Vagina (tissue), 2 donors: ENCODE measurements around the gene C6orf47. TPM values are rescaled to one million over a fixed set of nuclear protein-coding genes. Genes with fewer than 3 reads are reported as not detected.

Experiments used
- DNase-seq, 2 donors: peaks; one replicate each; pipeline ENCODE4 v3.0.0-alpha.2; 2017; ENCODE audit errors: extremely low spot score in 2 of 2
- H3K27ac ChIP-seq: fragments of 200-600 bp; sonication (generic); one replicate; pipeline ENCODE4 v1.5.1; 2019
- H3K27me3 ChIP-seq: fragments of 200-600 bp; sonication (generic); one replicate; pipeline ENCODE4 v1.5.1; 2019
- H3K36me3 ChIP-seq, 2 donors: fragments of 200-600 bp; sonication (generic); one replicate each; pipeline ENCODE4 v1.5.1; 2017 to 2019
- H3K4me1 ChIP-seq: fragments of 200-600 bp; sonication (generic); one replicate; pipeline ENCODE4 v1.5.1; 2019
- H3K4me3 ChIP-seq, 2 donors: fragments of 200-600 bp; sonication (generic); 1 replicate in 1 of 2; 2 replicates in 1 of 2; pipeline ENCODE4 v1.5.1; 2016 to 2019
- H3K9me3 ChIP-seq: fragments of 200-600 bp; sonication (generic); one replicate; pipeline ENCODE4 v1.5.1; 2019
- CTCF ChIP-seq, 3 experiments: fragments of 450-650 bp in 2 of 3; fragments of 200-600 bp in 1 of 3; sonication (generic) in 1 of 3; IDR thresholded peaks; one replicate each; pipeline ENCODE4 v1.5.1; 2017 to 2019; ENCODE audit warnings: antibody characterized with exemption in 3 of 3, mild to moderate bottlenecking in 2 of 3, moderate library complexity in 2 of 3
- POLR2A ChIP-seq, 2 donors: fragments of 450-650 bp; IDR thresholded peaks; one replicate each; pipeline ENCODE4 v1.6.1; 2017; ENCODE audit warnings: antibody characterized with exemption in 2 of 2, mild to moderate bottlenecking in 2 of 2, moderate library complexity in 2 of 2
- POLR2AphosphoS5 ChIP-seq, 2 donors: sonication (generic); formaldehyde crosslinking; IDR thresholded peaks; one replicate each; pipeline ENCODE4 v1.9.0; 2017; ENCODE audit warnings: antibody characterized with exemption in 2 of 2, mild to moderate bottlenecking in 2 of 2, low read depth in 1 of 2; ENCODE audit not compliant: insufficient read depth in 1 of 2
- intact Hi-C: fragments of 100-400 bp; cut with DNase I; formaldehyde crosslinking; loops from one replicate; pipeline ENCODE4 v1.15.1; 2023
- total RNA-seq: library from RNA; depleted of rRNA; stranded (reverse); fragments of >200 nt; gene quantifications from one replicate; pipeline ENCODE4 v1.2.3, GENCODE V29; 2016

C6orf47 gene
- total RNA-seq, 1 donor from 2014 or later = 15.2 TPM

GRCh38 chr6:31700740-31701401, 40.3 kb upstream of the C6orf47 start:
- DNase-seq = no peak
- Histone ChIP-seq H3K9me3 (no peaks in the 10 kb centered on the region), H3K27me3 (no peaks in the 10 kb centered on the region), H3K36me3 (peaks cover 0 to 28% of the 10 kb centered on the region in 2 donors), H3K4me3 (no peak overlapping the region), H3K27ac (peak overlapping the region; percentile 98), H3K4me1 (peaks cover 28% of the 10 kb centered on the region)
- intact Hi-C loops = loop anchor here (2.0 kb wide), 1 partner anchor 32 kb away; the partner anchor contains the start of gene LY6G5B
- TF ChIP-seq CTCF (IDR thresholded peaks at IDR 0.05) (no peak), POLR2A (IDR thresholded peaks at IDR 0.05) (no peak), POLR2AphosphoS5 (IDR thresholded peaks at IDR 0.05; ENCODE audit: insufficient read depth in 1 of 2, low read depth in 1 of 2) (no peak)

GRCh38 chr6:31697555-31697954, 37.0 kb upstream of the C6orf47 start:
- no peak overlapping the region for H3K4me3 ChIP-seq
- DNase-seq = no peak
- H3K9me3 ChIP-seq = no peaks in the 10 kb centered on the region
- no peak overlapping the region for H3K27ac ChIP-seq
- H3K36me3 ChIP-seq = peaks cover 0 to 59% of the 10 kb centered on the region in 2 donors
- peaks cover 23% of the 10 kb centered on the region for H3K4me1 ChIP-seq
- H3K27me3 ChIP-seq = no peaks in the 10 kb centered on the region
- intact Hi-C loops = no loop called here
- TF ChIP-seq POLR2A (IDR thresholded peaks at IDR 0.05) (no peak), POLR2AphosphoS5 (IDR thresholded peaks at IDR 0.05; ENCODE audit: insufficient read depth in 1 of 2, low read depth in 1 of 2) (no peak), CTCF (IDR thresholded peaks at IDR 0.05) (no peak)

DNA sequence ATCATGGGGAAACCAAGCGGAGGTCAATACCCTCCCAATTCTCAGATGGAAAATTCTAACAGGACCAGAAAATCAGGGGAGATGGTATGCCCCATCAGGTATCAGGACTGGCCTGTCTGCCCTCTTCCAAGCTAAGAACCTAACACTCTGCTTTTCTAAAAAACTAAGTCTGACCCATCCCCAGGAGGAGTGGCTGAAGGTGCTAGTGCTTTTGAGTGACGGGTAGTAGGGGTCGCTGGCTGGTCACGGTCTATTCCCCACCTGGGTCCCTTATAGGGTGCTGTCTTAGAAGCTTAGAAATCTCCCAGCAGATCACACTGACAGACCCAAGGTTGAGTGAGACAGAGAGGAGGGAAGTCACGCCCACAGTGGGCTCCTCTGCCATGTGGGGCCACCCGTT, 33.0 kb upstream of the C6orf47 start:
- TF ChIP-seq POLR2A (IDR thresholded peaks at IDR 0.05) = no peak
- no peak for TF ChIP-seq CTCF (IDR thresholded peaks at IDR 0.05)
- TF ChIP-seq POLR2AphosphoS5 (IDR thresholded peaks at IDR 0.05; ENCODE audit: insufficient read depth in 1 of 2, low read depth in 1 of 2) = no peak
- H3K36me3 ChIP-seq = peaks cover 0 to 82% of the 10 kb centered on the region in 2 donors

GRCh38 chr6:31692886-31693285, 32.3 kb upstream of the C6orf47 start:
- Histone ChIP-seq H3K27ac (no peak overlapping the region), H3K9me3 (no peaks in the 10 kb centered on the region), H3K4me3 (no peak overlapping the region), H3K36me3 (peaks cover 0 to 89% of the 10 kb centered on the region in 2 donors), H3K27me3 (no peaks in the 10 kb centered on the region), H3K4me1 (no peaks in the 10 kb centered on the region)
- TF ChIP-seq CTCF (IDR thresholded peaks at IDR 0.05) (no peak), POLR2AphosphoS5 (IDR thresholded peaks at IDR 0.05; ENCODE audit: insufficient read depth in 1 of 2, low read depth in 1 of 2) (no peak), POLR2A (IDR thresholded peaks at IDR 0.05) (no peak)
- DNase-seq = no peak
- intact Hi-C loops = no loop called here

More for the DNA sequence above, 33.0 kb upstream of the C6orf47 start:
- H3K27ac ChIP-seq = no peak overlapping the region
- no peaks in the 10 kb centered on the region for H3K4me1 ChIP-seq
- DNase-seq = no peak
- H3K9me3 ChIP-seq = no peaks in the 10 kb centered on the region
- H3K27me3 ChIP-seq = no peaks in the 10 kb centered on the region
- intact Hi-C loops = no loop called here
- no peak overlapping the region for H3K4me3 ChIP-seq

DNA sequence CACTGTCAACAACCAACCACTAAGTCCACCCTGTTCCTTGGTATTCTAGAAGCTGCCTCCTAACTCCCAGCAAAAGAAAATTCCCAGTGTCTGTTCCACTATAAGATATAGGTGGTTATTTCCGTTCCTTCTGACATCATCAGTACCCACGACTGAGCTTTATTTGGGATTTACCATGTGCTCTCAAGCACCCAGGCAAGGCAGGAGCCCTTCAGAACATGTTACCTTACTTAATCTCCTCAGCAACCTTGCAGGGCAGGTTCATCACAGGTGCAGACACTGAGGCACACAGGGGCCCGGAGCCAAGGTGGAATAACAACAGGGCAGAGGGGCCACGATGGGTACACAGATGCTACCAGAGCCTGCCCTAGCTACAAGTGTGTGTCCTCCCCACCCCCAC, 31.8 kb upstream of the C6orf47 start:
- H3K4me3 ChIP-seq = no peak overlapping the region
- TF ChIP-seq CTCF (IDR thresholded peaks at IDR 0.05) = no peak
- TF ChIP-seq POLR2AphosphoS5 (IDR thresholded peaks at IDR 0.05; ENCODE audit: insufficient read depth in 1 of 2, low read depth in 1 of 2) = no peak
- no peak for TF ChIP-seq POLR2A (IDR thresholded peaks at IDR 0.05)
- H3K27me3 ChIP-seq = no peaks in the 10 kb centered on the region
- H3K4me1 ChIP-seq = no peaks in the 10 kb centered on the region
- no peak for DNase-seq
- H3K9me3 ChIP-seq = no peaks in the 10 kb centered on the region
- intact Hi-C loops = no loop called here
- H3K27ac ChIP-seq = no peak overlapping the region
- peaks cover 0 to 94% of the 10 kb centered on the region in 2 donors for H3K36me3 ChIP-seq
